KMS-11 (cell line): Measurements from ENCODE around the gene NOS1AP.
A peak's percentile ranks its signal among the peaks of the same experiment; 100 is the strongest.

Experiments
- H2AFZ ChIP-seq: fragments of 200-600 bp; sonication (generic); 2 replicates; pipeline ENCODE4 v1.6.1; 2016; ENCODE audit warnings: antibody characterized with exemption, mixed run types, low read depth
- H3K27ac ChIP-seq: fragments of 200-600 bp; sonication (generic); 2 replicates; pipeline ENCODE4 v1.6.1; 2016; ENCODE audit warnings: mild to moderate bottlenecking, mixed run types
- H3K27me3 ChIP-seq: fragments of 200-600 bp; sonication (generic); 2 replicates; pipeline ENCODE4 v1.6.1; 2017; ENCODE audit warnings: mild to moderate bottlenecking, low read depth, mixed run types, moderate library complexity; ENCODE audit not compliant: insufficient read depth
- H3K36me3 ChIP-seq: fragments of 200-600 bp; sonication (generic); 2 replicates; pipeline ENCODE4 v1.6.1; 2017; ENCODE audit warnings: mild to moderate bottlenecking, mixed run types; ENCODE audit not compliant: insufficient read depth
- H3K4me1 ChIP-seq: fragments of 200-600 bp; sonication (generic); 2 replicates; pipeline ENCODE4 v1.6.1; 2016; ENCODE audit warnings: mild to moderate bottlenecking, low read depth, mixed run types; ENCODE audit not compliant: poor library complexity, severe bottlenecking
- H3K4me2 ChIP-seq: fragments of 200-600 bp; sonication (generic); 2 replicates; pipeline ENCODE4 v1.7.0; 2016; ENCODE audit warnings: mild to moderate bottlenecking, mixed run types
- H3K4me3 ChIP-seq: fragments of 200-600 bp; sonication (generic); IDR thresholded peaks from 2 replicates; pipeline ENCODE4 v1.6.1; 2017; ENCODE audit warnings: low read depth, low read length, mixed read lengths; ENCODE audit not compliant: insufficient read depth
- H3K79me2 ChIP-seq: fragments of 200-600 bp; sonication (generic); 2 replicates; pipeline ENCODE4 v1.6.1; 2016; ENCODE audit warnings: low read depth, mixed run types; ENCODE audit not compliant: insufficient read depth
- H3K9ac ChIP-seq: fragments of 200-600 bp; sonication (generic); 2 replicates; pipeline ENCODE4 v1.6.1; 2016; ENCODE audit warnings: mild to moderate bottlenecking, mixed run types
- H4K20me1 ChIP-seq: fragments of 200-600 bp; sonication (generic); 2 replicates; pipeline ENCODE4 v1.6.1; 2016; ENCODE audit warnings: mild to moderate bottlenecking, mixed run types; ENCODE audit not compliant: insufficient read depth
- CTCF ChIP-seq: fragments of 200-600 bp; sonication (generic); conservative IDR thresholded peaks from 2 replicates; pipeline ENCODE4 v1.6.1; 2017; ENCODE audit warnings: low read depth, mild to moderate bottlenecking, antibody characterized with exemption, low read length, moderate library complexity, mixed read lengths

The NOS1AP gene

GRCh38 chr1:162070094-162070748, 730 bp downstream of the NOS1AP start:
- no peak overlapping the region for H3K27ac ChIP-seq
- H3K36me3 ChIP-seq, result no peaks in the 10 kb centered on the region
- no peaks in the 10 kb centered on the region for H4K20me1 ChIP-seq
- H3K9ac ChIP-seq, result peak overlapping the region; percentile 61; the same call in 1 of the 2 replicates
- peak overlapping the region; percentile 97 for H2AFZ ChIP-seq
- H3K4me1 ChIP-seq, result peaks cover 19% of the 10 kb centered on the region
- no peaks in the 10 kb centered on the region for H3K79me2 ChIP-seq
- H3K27me3 ChIP-seq, result no peaks in the 10 kb centered on the region
- H3K4me3 ChIP-seq, result peak overlapping the region; percentile 80
- peak overlapping the region; percentile 62 for H3K4me2 ChIP-seq
- no peak for TF ChIP-seq CTCF

DNA sequence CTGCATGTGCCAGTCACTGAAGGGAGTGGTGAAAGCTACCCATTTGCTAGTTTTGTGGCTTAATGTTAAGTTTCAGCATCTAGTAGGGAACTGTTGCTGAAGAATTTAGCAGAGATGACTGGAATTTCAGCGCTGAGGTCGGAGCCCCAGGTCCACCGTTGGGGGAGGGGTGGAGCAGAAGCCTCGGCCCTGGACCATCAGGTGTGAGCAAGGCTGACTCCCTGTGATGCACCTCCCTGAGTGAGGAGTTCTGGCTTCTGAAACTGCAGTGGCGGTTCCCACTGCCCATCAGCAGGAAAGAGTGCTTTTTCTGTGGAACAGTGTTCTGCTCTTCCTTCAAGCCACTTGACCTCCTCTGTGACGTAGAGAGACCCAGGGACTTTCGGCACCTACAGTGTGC, 1.3 kb downstream of the NOS1AP start:
- no peaks in the 10 kb centered on the region for H3K79me2 ChIP-seq
- H3K4me1 ChIP-seq, result peaks cover 19% of the 10 kb centered on the region
- H3K4me2 ChIP-seq, result peak overlapping the region; percentile 62
- no peak for TF ChIP-seq CTCF
- H4K20me1 ChIP-seq, result no peaks in the 10 kb centered on the region
- H3K27me3 ChIP-seq, result no peaks in the 10 kb centered on the region
- H3K27ac ChIP-seq, result no peak overlapping the region
- peak overlapping the region; percentile 80 for H3K4me3 ChIP-seq
- H3K9ac ChIP-seq, result no peak overlapping the region; the same call in 1 of the 2 replicates
- no peaks in the 10 kb centered on the region for H3K36me3 ChIP-seq
- peak overlapping the region; percentile 97; the same call in 1 of the 2 replicates for H2AFZ ChIP-seq

GRCh38 chr1:162072740-162073139, 3.2 kb downstream of the NOS1AP start:
- Histone ChIP-seq H3K4me3 (no peak overlapping the region), H2AFZ (no peak overlapping the region), H3K79me2 (no peaks in the 10 kb centered on the region), H3K4me2 (no peak overlapping the region), H3K9ac (no peak overlapping the region), H3K27me3 (no peaks in the 10 kb centered on the region), H3K36me3 (no peaks in the 10 kb centered on the region), H3K4me1 (peaks cover 19% of the 10 kb centered on the region), H4K20me1 (no peaks in the 10 kb centered on the region), H3K27ac (no peak overlapping the region)
- no peak for TF ChIP-seq CTCF

GRCh38 chr1:162074276-162075005, 5.0 kb downstream of the NOS1AP start:
- Histone ChIP-seq H4K20me1 (no peaks in the 10 kb centered on the region), H3K4me3 (no peak overlapping the region), H3K27ac (no peak overlapping the region), H3K36me3 (no peaks in the 10 kb centered on the region), H3K9ac (no peak overlapping the region), H3K79me2 (no peaks in the 10 kb centered on the region), H2AFZ (no peak overlapping the region), H3K27me3 (no peaks in the 10 kb centered on the region), H3K4me1 (peaks cover 12% of the 10 kb centered on the region), H3K4me2 (no peak overlapping the region)
- no peak for TF ChIP-seq CTCF
